ENCODE data around the gene MYO3B.

- TF ChIP-seq GABPA (IDR thresholded peaks at IDR 0.05; ENCODE audit: borderline replicate concordance, insufficient read depth, low read length) (no peak), CTCF (IDR thresholded peaks at IDR 0.05; ENCODE audit: control extremely low read depth in 1 of 3, insufficient read depth in 1 of 3, low read depth in 1 of 3, low read length in 3 of 3) (no peak)
Measured at GRCh38 chr2:170562928-170563327, 385.0 kb downstream of the MYO3B start.
